Activated CD8-positive, alpha-beta memory T cell treated with anti-CD3 and anti-CD28 coated beads, Interleukin-2, amount 50 U/mL, for 24 hours (primary cell): ENCODE results near the gene ALDH5A1.
"Not testable (repeated sequence)": the region's sequence is repeated elsewhere in the genome, so short reads cannot be mapped to it uniquely, and the experiment has no call there.

Experiments
- DNase-seq: peaks from one replicate; pipeline ENCODE4 v3.0.0-alpha.2; 2020; ENCODE audit errors: extremely low read depth

Gene ALDH5A1

GRCh38 chr6:24486065-24486464 is 8.7 kb upstream of the ALDH5A1 start:
- DNase-seq = no peak

GRCh38 chr6:24489470-24489869 is 5.3 kb upstream of the ALDH5A1 start, which contains the start of gene GPLD1:
Gene GPLD1, minus strand, starts transcription at chr6:24489578. Its CDS starts 67 bp downstream, at chr6:24489511.
- no peak for DNase-seq

GRCh38 chr6:24489881-24490280 is 4.9 kb upstream of the ALDH5A1 start:
- DNase-seq = no peak

- no peak for DNase-seq
Observed at GRCh38 chr6:24490948-24491347, 3.8 kb upstream of the ALDH5A1 start.

GRCh38 chr6:24492475-24492874 is 2.3 kb upstream of the ALDH5A1 start:
- DNase-seq = no peak

GRCh38 chr6:24493945-24494820 is 586 bp upstream of the ALDH5A1 start:
- DNase-seq = no peak

GRCh38 chr6:24497254-24497970 is 2.6 kb downstream of the ALDH5A1 start:
- no peak for DNase-seq

- DNase-seq = no peak
Observed at GRCh38 chr6:24500683-24501082, 5.9 kb downstream of the ALDH5A1 start.

- DNase-seq = no peak
Observed at GRCh38 chr6:24501374-24501773, 6.6 kb downstream of the ALDH5A1 start.

GRCh38 chr6:24501914-24502313 is 7.1 kb downstream of the ALDH5A1 start:
- no peak for DNase-seq

- DNase-seq = no peak
Observed at GRCh38 chr6:24504287-24504648, 9.5 kb downstream of the ALDH5A1 start.

GRCh38 chr6:24504649-24505586 is 10.1 kb downstream of the ALDH5A1 start:
- DNase-seq = no peak

GRCh38 chr6:24506814-24507520 is 12.2 kb downstream of the ALDH5A1 start:
- no peak for DNase-seq

- not testable (repeated sequence) for DNase-seq
Observed at GRCh38 chr6:24511976-24512375, 17.2 kb downstream of the ALDH5A1 start.

- no peak for DNase-seq
Observed at GRCh38 chr6:24513602-24514001, 18.8 kb downstream of the ALDH5A1 start.

- DNase-seq = no peak
Observed at GRCh38 chr6:24517659-24518543, 23.1 kb downstream of the ALDH5A1 start.

GRCh38 chr6:24520929-24521546 is 26.3 kb downstream of the ALDH5A1 start:
- no peak for DNase-seq

- no peak for DNase-seq
Observed at GRCh38 chr6:24522228-24523176, 27.7 kb downstream of the ALDH5A1 start.

GRCh38 chr6:24524329-24524728 is 29.6 kb downstream of the ALDH5A1 start:
- DNase-seq = no peak
